Measurements from ENCODE around the gene PIEZO2. TPM values are rescaled to one million over a fixed set of nuclear protein-coding genes. Genes with fewer than 3 reads are reported as not detected.

Gene PIEZO2
- polyA plus RNA-seq, 1 donor: 25.1 TPM

DNA sequence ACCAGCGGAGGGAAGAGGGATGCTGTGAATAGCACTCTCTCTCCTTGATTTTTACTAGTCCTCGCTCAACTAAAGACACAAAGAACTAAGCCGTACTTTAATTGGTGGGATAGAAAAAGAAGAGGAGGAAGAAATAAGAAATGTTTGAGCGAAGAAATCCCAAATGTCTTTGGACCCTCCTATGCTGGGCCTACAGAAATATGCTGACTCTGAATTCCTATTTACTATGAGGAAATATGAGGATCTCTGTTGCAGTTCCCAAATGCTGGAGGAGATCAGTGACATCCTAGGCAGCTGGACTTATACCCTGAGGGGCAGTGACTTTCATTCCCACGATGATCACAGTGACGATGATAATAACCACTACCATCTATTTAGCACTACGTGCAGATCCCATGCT is 16.6 kb upstream of the PIEZO2 start:
- Histone ChIP-seq H3K4me3 (ENCODE audit: low read length) (no peak overlapping the region), H3K4me1 (ENCODE audit: control insufficient read depth, insufficient read depth, low read length) (no peaks in the 10 kb centered on the region), H3K27me3 (ENCODE audit: control insufficient read depth, insufficient read depth, low read length) (no peaks in the 10 kb centered on the region), H3K9me3 (ENCODE audit: control insufficient read depth, low read depth, low read length) (no peaks in the 10 kb centered on the region), H3K36me3 (ENCODE audit: control insufficient read depth, insufficient read depth, low read length) (no peaks in the 10 kb centered on the region), H3K27ac (ENCODE audit: low read length) (no peak overlapping the region)
- WGBS (ENCODE audit: insufficient coverage, low lambda C conversion rate): 100% methylated on average over 3 of the region's 7 CpGs
- DNase-seq: no peak

- H3K4me3 ChIP-seq (ENCODE audit: low read length): no peak overlapping the region
- no peaks in the 10 kb centered on the region for H3K4me1 ChIP-seq (ENCODE audit: control insufficient read depth, insufficient read depth, low read length)
- H3K27me3 ChIP-seq (ENCODE audit: control insufficient read depth, insufficient read depth, low read length): no peaks in the 10 kb centered on the region
- no peaks in the 10 kb centered on the region for H3K36me3 ChIP-seq (ENCODE audit: control insufficient read depth, insufficient read depth, low read length)
- no peaks in the 10 kb centered on the region for H3K9me3 ChIP-seq (ENCODE audit: control insufficient read depth, low read depth, low read length)
- no peak for DNase-seq
- no peak overlapping the region for H3K27ac ChIP-seq (ENCODE audit: low read length)
- WGBS (ENCODE audit: insufficient coverage, low lambda C conversion rate): 100% methylated on average over 1 of the region's 3 CpGs
Measured at GRCh38 chr18:11165138-11165537, 15.8 kb upstream of the PIEZO2 start.

- H3K9me3 ChIP-seq (ENCODE audit: control insufficient read depth, low read depth, low read length): no peaks in the 10 kb centered on the region
- no peak overlapping the region for H3K4me3 ChIP-seq (ENCODE audit: low read length)
- H3K27ac ChIP-seq (ENCODE audit: low read length): no peak overlapping the region
- H3K36me3 ChIP-seq (ENCODE audit: control insufficient read depth, insufficient read depth, low read length): no peaks in the 10 kb centered on the region
- no CpG with 5 or more reads among the region's 18 CpGs for WGBS (ENCODE audit: insufficient coverage, low lambda C conversion rate)
- H3K27me3 ChIP-seq (ENCODE audit: control insufficient read depth, insufficient read depth, low read length): no peaks in the 10 kb centered on the region
- H3K4me1 ChIP-seq (ENCODE audit: control insufficient read depth, insufficient read depth, low read length): no peaks in the 10 kb centered on the region
- DNase-seq: peak; percentile 33 to 40
Measured at GRCh38 chr18:11163665-11164064, 14.3 kb upstream of the PIEZO2 start.

- DNase-seq: no peak
- 100% methylated on average over 3 of the region's 5 CpGs for WGBS (ENCODE audit: insufficient coverage, low lambda C conversion rate)
- Histone ChIP-seq H3K4me3 (ENCODE audit: low read length) (no peak overlapping the region), H3K4me1 (ENCODE audit: control insufficient read depth, insufficient read depth, low read length) (no peaks in the 10 kb centered on the region), H3K9me3 (ENCODE audit: control insufficient read depth, low read depth, low read length) (no peaks in the 10 kb centered on the region), H3K27ac (ENCODE audit: low read length) (no peak overlapping the region), H3K27me3 (ENCODE audit: control insufficient read depth, insufficient read depth, low read length) (no peaks in the 10 kb centered on the region), H3K36me3 (ENCODE audit: control insufficient read depth, insufficient read depth, low read length) (no peaks in the 10 kb centered on the region)
Measured at GRCh38 chr18:11162889-11163288, 13.5 kb upstream of the PIEZO2 start.

- Histone ChIP-seq H3K4me3 (ENCODE audit: low read length) (no peak overlapping the region), H3K27me3 (ENCODE audit: control insufficient read depth, insufficient read depth, low read length) (no peaks in the 10 kb centered on the region), H3K9me3 (ENCODE audit: control insufficient read depth, low read depth, low read length) (no peaks in the 10 kb centered on the region), H3K27ac (ENCODE audit: low read length) (no peak overlapping the region), H3K36me3 (ENCODE audit: control insufficient read depth, insufficient read depth, low read length) (no peaks in the 10 kb centered on the region), H3K4me1 (ENCODE audit: control insufficient read depth, insufficient read depth, low read length) (no peaks in the 10 kb centered on the region)
- DNase-seq: no peak
- no CpG with 5 or more reads among the region's 3 CpGs for WGBS (ENCODE audit: insufficient coverage, low lambda C conversion rate)
Measured at GRCh38 chr18:11162462-11162861, 13.1 kb upstream of the PIEZO2 start.

DNA sequence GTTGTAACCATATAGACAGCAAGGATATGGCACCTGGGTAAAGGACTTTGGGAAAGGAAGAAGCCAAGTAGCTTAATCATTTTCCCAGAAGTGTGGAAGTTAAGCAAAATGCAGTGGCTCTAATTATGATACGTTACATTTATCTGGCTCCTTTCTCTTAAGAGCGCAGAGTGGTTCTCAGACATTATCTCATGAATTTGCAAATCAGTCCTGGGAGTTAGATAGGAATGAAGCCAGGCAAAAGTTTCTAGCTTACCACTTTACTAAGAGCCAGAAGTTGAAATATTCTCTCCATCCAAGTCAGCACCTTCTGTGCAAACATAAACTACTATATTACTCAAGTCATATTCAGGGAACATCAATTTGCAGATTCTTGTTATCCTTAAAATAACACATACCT is 10.9 kb upstream of the PIEZO2 start:
- DNase-seq: no peak
- Histone ChIP-seq H3K9me3 (ENCODE audit: control insufficient read depth, low read depth, low read length) (no peaks in the 10 kb centered on the region), H3K4me3 (ENCODE audit: low read length) (no peak overlapping the region), H3K4me1 (ENCODE audit: control insufficient read depth, insufficient read depth, low read length) (no peaks in the 10 kb centered on the region), H3K27ac (ENCODE audit: low read length) (no peak overlapping the region), H3K27me3 (ENCODE audit: control insufficient read depth, insufficient read depth, low read length) (no peaks in the 10 kb centered on the region), H3K36me3 (ENCODE audit: control insufficient read depth, insufficient read depth, low read length) (no peaks in the 10 kb centered on the region)
- 83% methylated on average over 1 of the region's 2 CpGs for whole genome bisulfite sequencing (ENCODE audit: insufficient coverage, low lambda C conversion rate)

GRCh38 chr18:11159844-11160243 is 10.5 kb upstream of the PIEZO2 start:
- no peak overlapping the region for H3K4me3 ChIP-seq (ENCODE audit: low read length)
- H3K9me3 ChIP-seq (ENCODE audit: control insufficient read depth, low read depth, low read length): no peaks in the 10 kb centered on the region

GRCh38 chr18:11156978-11157377 is 7.6 kb upstream of the PIEZO2 start:
- 100% methylated on average over 1 of the region's 1 CpG for WGBS (ENCODE audit: insufficient coverage, low lambda C conversion rate)
- H3K4me3 ChIP-seq (ENCODE audit: low read length): no peak overlapping the region
- H3K36me3 ChIP-seq (ENCODE audit: control insufficient read depth, insufficient read depth, low read length): no peaks in the 10 kb centered on the region
- no peaks in the 10 kb centered on the region for H3K27me3 ChIP-seq (ENCODE audit: control insufficient read depth, insufficient read depth, low read length)
- H3K27ac ChIP-seq (ENCODE audit: low read length): no peak overlapping the region
- H3K4me1 ChIP-seq (ENCODE audit: control insufficient read depth, insufficient read depth, low read length): no peaks in the 10 kb centered on the region
- DNase-seq: no peak
- no peaks in the 10 kb centered on the region for H3K9me3 ChIP-seq (ENCODE audit: control insufficient read depth, low read depth, low read length)

More at GRCh38 chr18:11159844-11160243, 10.5 kb upstream of the PIEZO2 start:
- no peaks in the 10 kb centered on the region for H3K36me3 ChIP-seq (ENCODE audit: control insufficient read depth, insufficient read depth, low read length)
- H3K4me1 ChIP-seq (ENCODE audit: control insufficient read depth, insufficient read depth, low read length): no peaks in the 10 kb centered on the region
- no peak overlapping the region for H3K27ac ChIP-seq (ENCODE audit: low read length)
- H3K27me3 ChIP-seq (ENCODE audit: control insufficient read depth, insufficient read depth, low read length): no peaks in the 10 kb centered on the region
- no peak for DNase-seq
- WGBS (ENCODE audit: insufficient coverage, low lambda C conversion rate): 100% methylated on average over 1 of the region's 4 CpGs

DNA sequence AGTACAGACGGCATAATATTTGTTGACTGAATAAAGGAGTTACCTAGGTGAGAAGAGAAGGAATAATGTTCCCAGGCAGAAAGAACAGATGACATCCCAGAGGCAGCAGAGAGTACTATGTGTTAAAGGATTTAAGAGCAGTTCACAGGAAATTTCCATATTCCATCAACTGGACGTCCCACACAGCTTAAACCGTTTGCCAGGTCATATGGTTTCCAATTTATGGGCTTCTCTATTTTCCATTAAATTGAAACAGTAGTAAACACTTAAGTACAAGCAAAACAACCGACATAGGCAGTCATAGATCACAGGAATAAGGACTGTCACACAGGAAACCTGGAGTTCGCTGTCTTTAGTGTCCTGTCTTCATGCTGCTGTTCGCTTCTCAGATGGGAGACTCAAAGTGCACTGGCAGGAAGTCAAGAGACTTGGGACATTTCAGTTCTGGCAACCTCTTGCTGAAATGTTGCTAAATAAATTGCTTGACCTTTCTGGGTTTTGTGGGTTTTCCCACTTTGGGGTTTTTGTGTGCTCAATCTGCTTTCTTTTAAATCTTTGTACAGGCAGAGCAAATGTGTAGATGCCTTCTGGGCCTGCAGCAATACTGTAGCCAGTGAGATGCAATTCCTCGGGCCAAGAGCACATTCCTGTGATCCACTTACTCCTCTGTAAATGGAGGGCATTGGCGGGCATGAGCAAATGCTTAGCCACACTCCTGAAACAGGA is 5.8 kb upstream of the PIEZO2 start:
- no peaks in the 10 kb centered on the region for H3K36me3 ChIP-seq (ENCODE audit: control insufficient read depth, insufficient read depth, low read length)
- no peaks in the 10 kb centered on the region for H3K27me3 ChIP-seq (ENCODE audit: control insufficient read depth, insufficient read depth, low read length)
- 79% methylated on average over 3 of the region's 8 CpGs for WGBS (ENCODE audit: insufficient coverage, low lambda C conversion rate)
- H3K4me3 ChIP-seq (ENCODE audit: low read length): no peak overlapping the region
- no peaks in the 10 kb centered on the region for H3K4me1 ChIP-seq (ENCODE audit: control insufficient read depth, insufficient read depth, low read length)
- no peak overlapping the region for H3K27ac ChIP-seq (ENCODE audit: low read length)
- H3K9me3 ChIP-seq (ENCODE audit: control insufficient read depth, low read depth, low read length): no peaks in the 10 kb centered on the region
- DNase-seq: no peak

DNA sequence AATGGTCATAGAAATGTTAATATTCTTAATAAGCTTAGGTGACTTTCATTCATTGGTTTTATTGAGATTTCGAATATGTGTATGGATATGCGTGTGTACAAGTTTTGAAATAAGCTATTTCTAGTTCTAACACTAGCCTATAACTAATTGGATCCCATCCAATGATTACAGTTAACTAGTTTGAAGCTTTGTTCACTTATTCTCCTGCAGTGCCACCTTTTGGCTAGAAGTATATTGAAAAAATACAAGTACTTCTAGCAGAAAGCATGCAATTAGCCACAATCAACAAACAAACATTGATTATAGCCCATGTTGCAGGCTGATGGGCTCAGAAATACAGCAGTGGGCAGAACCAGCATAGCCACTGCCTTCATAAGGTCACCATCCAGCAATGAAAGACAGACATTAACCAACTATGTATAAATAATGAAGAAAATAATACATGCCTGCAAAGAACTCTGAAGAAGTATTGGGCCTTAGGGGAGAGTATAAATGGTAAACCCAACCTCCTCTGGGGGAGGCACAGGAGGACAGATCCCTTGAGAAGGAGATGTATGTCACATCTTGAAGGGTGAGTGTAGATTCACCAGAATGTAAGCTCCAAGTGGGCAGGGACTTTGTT is 5.1 kb upstream of the PIEZO2 start:
- H3K4me1 ChIP-seq (ENCODE audit: control insufficient read depth, insufficient read depth, low read length): no peaks in the 10 kb centered on the region
- H3K27me3 ChIP-seq (ENCODE audit: control insufficient read depth, insufficient read depth, low read length): no peaks in the 10 kb centered on the region
- WGBS (ENCODE audit: insufficient coverage, low lambda C conversion rate): no CpG with 5 or more reads among the region's 2 CpGs
- peak; percentile 23 to 44 for DNase-seq
- H3K36me3 ChIP-seq (ENCODE audit: control insufficient read depth, insufficient read depth, low read length): no peaks in the 10 kb centered on the region
- no peak overlapping the region for H3K4me3 ChIP-seq (ENCODE audit: low read length)
- H3K27ac ChIP-seq (ENCODE audit: low read length): no peak overlapping the region
- H3K9me3 ChIP-seq (ENCODE audit: control insufficient read depth, low read depth, low read length): no peaks in the 10 kb centered on the region

- H3K4me3 ChIP-seq (ENCODE audit: low read length): no peak overlapping the region
- H3K4me1 ChIP-seq (ENCODE audit: control insufficient read depth, insufficient read depth, low read length): no peaks in the 10 kb centered on the region
- DNase-seq: no peak
- no peaks in the 10 kb centered on the region for H3K36me3 ChIP-seq (ENCODE audit: control insufficient read depth, insufficient read depth, low read length)
- H3K9me3 ChIP-seq (ENCODE audit: control insufficient read depth, low read depth, low read length): no peaks in the 10 kb centered on the region
- WGBS (ENCODE audit: insufficient coverage, low lambda C conversion rate): no CpG with 5 or more reads among the region's 2 CpGs
- no peak overlapping the region for H3K27ac ChIP-seq (ENCODE audit: low read length)
- peaks cover 8% of the 10 kb centered on the region for H3K27me3 ChIP-seq (ENCODE audit: control insufficient read depth, insufficient read depth, low read length)
Measured at GRCh38 chr18:11153097-11153496, 3.7 kb upstream of the PIEZO2 start.
